Stimulated activated naive B cell treated with anti-CD40 and anti-IgM and Interleukin-4, amounts not matched to agents 10 μg/mL and 1 μg/mL and 100 μg/mL, for 72 hours (primary cell): ENCODE data around the gene MYL6B.

Experiments
- ATAC-seq, 2 donors: fragments of 150-1000 bp; cut with Tn5 transposase; replicated peaks; 2 replicates each; pipeline ENCODE4 v1.10.0; 2021; ENCODE audit warnings: moderate library complexity in 1 of 2
- DNase-seq: peaks from one replicate; pipeline ENCODE4 v3.0.0; 2021
- H3K27ac Mint-ChIP-seq: one replicate; pipeline ENCODE4 v1.8.0; 2022; ENCODE audit warnings: mild to moderate bottlenecking, mixed read lengths
- H3K27me3 Mint-ChIP-seq, 2 donors: one replicate each; pipeline ENCODE4 v1.8.0; 2022; ENCODE audit warnings: mixed read lengths in 2 of 2
- H3K36me3 Mint-ChIP-seq, 2 donors: one replicate each; pipeline ENCODE4 v1.8.0; 2022; ENCODE audit warnings: mixed read lengths in 2 of 2, mild to moderate bottlenecking in 1 of 2
- H3K4me1 Mint-ChIP-seq, 2 donors: one replicate each; pipeline ENCODE4 v1.8.0; 2022; ENCODE audit warnings: mixed read lengths in 2 of 2, mild to moderate bottlenecking in 1 of 2
- H3K4me3 Mint-ChIP-seq, 2 donors: one replicate each; pipeline ENCODE4 v1.8.0; 2022; ENCODE audit warnings: mild to moderate bottlenecking in 2 of 2, mixed read lengths in 2 of 2, moderate library complexity in 1 of 2
- H3K9me3 Mint-ChIP-seq, 2 donors: one replicate each; pipeline ENCODE4 v1.8.0; 2022; ENCODE audit warnings: mixed read lengths in 2 of 2, mild to moderate bottlenecking in 1 of 2

MYL6B gene

DNA sequence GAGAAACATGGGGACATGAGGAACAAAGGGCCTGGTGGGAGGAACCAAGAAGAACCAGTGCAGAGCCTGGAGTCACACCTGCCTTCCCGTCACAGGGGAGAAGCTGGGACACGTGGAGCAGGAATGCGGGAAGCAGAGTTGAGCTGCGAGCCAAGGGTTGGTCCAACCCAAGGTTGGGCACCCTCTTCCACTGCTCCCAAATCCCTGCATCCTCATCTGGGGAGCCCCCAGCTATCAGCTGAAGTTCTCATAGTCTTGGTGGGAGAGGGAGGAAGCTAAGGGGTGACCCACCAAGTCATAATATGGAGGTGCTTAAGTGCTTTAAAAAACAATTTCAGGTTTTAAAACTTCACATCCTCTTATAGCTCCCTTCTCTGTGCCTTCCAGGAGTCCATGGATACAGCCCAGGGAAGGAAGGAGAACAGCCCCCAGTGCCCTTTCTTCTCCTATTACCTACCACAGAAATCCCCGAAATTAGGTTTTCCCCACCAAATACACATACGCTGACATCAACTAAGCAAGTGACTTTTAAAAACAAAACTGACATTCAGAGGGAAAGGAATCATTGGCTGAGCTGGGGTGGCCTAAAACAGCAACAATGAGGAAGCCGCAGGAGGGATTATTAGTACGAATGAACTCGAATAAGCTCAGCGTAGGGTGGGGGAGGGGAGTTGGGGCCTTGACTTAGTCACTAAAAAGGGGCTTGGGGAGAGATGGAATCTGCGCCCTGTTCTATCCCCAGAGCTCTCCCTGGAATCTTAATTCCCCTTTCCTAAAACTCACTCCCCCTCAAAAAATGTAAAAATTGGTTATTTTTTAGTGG lies 10.3 kb downstream of the MYL6B start:
- no peak for ATAC-seq
- H3K27ac Mint-ChIP-seq = peak overlapping the region; percentile 80
- H3K36me3 Mint-ChIP-seq = peaks cover 54 to 76% of the 10 kb centered on the region in 2 donors
- H3K4me3 Mint-ChIP-seq = peak overlapping the region in 1 of 2 donors; percentile 13
- H3K4me1 Mint-ChIP-seq = peaks cover 30 to 55% of the 10 kb centered on the region in 2 donors
- no peak for DNase-seq
- H3K27me3 Mint-ChIP-seq = no peaks in the 10 kb centered on the region
- no peaks in the 10 kb centered on the region for H3K9me3 Mint-ChIP-seq

DNA sequence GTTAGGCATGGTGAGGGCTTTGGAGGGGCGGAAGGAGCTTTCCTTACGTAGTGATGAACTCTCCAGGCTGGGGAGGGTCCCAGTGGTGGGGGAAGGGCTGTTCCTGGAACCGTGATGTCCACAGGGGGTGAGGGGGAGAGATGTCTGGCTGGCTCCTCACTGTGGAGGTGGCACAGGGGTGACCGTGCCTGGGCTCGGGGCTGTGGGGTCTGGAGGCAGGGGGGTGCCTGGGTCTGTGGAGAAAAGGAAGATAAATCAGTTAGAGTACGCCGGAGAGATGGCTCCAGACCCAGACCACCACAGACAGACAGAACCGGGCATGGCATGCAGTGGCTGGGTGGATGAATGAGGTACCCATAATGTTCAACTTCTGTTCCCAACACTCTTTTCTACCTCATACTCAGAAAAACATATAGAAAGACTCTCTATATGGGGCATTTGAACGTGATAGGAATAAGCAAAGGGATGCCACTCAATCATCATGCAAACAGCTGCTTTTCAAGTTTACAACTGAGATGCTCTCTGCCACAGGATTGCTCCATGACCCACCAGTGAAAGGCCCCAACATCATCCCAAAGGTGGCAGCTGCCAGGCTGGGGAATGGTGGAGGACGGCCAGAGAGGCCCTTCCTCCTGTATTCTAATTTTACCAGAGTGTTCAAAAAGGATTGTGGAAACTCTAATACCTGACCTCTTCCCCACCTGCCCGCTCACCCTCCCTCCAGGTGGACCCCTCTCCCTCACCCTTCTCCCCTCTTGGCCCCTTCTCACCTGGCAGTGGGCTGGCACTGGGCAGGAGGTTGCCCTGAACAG lies 11.4 kb downstream of the MYL6B start:
- ATAC-seq = no peak
- peak overlapping the region; percentile 48 to 55 for H3K4me3 Mint-ChIP-seq

DNA sequence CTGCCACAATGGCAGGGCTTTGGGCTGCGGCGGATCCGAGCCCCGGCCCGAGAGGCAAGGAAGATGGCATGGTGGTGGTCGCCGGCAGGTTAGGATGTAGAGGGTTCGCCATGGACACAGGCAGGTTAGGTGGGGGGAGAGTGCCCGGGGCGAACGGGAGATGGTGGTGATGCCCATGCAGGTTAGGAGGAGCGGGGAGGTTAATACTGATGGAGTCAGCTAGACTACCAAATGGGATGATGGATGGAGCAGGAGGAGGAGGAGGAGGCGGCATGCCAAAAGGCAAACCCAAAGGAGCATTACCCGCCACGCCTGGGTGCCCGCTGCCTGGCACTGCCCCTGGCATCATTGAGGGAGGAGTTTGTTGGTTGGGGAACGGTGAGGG lies 11.9 kb downstream of the MYL6B start:
- no peaks in the 10 kb centered on the region for H3K9me3 Mint-ChIP-seq
- no peaks in the 10 kb centered on the region for H3K27me3 Mint-ChIP-seq
- H3K27ac Mint-ChIP-seq = peak overlapping the region; percentile 87
- H3K4me1 Mint-ChIP-seq = peaks cover 27 to 45% of the 10 kb centered on the region in 2 donors
- peaks cover 50 to 72% of the 10 kb centered on the region in 2 donors for H3K36me3 Mint-ChIP-seq
- DNase-seq (no peak), ATAC-seq (no peak)
- peak overlapping the region; percentile 17 to 36 for H3K4me3 Mint-ChIP-seq

More for the DNA sequence above, 11.4 kb downstream of the MYL6B start:
- no peaks in the 10 kb centered on the region for H3K9me3 Mint-ChIP-seq
- peaks cover 53 to 74% of the 10 kb centered on the region in 2 donors for H3K36me3 Mint-ChIP-seq
- peaks cover 30 to 51% of the 10 kb centered on the region in 2 donors for H3K4me1 Mint-ChIP-seq
- peak overlapping the region; percentile 92 for H3K27ac Mint-ChIP-seq
- H3K27me3 Mint-ChIP-seq = no peaks in the 10 kb centered on the region
- no peak for DNase-seq

DNA sequence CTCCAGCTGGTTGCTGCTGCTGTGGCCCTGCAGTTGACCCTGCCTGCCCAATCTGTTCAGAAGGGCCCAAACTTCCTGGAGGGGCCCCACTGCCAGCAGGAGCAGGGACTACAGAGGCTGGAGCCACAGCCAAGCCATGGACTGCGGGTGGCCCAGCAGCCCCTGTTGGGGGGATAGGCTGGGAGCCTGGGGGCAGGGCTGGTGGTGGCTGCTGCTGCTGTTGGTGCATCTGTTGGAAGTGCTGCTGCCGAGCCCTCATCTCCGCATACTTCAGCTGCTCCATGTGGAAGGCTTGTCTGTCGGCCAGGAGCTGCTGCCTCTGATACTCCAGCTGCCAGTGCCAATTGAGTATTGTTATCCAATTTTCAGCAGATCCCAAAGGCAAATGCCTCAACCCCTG lies 13.0 kb downstream of the MYL6B start:
- no peaks in the 10 kb centered on the region for H3K27me3 Mint-ChIP-seq
- H3K4me1 Mint-ChIP-seq = peaks cover 20 to 35% of the 10 kb centered on the region in 2 donors
- peaks cover 49 to 72% of the 10 kb centered on the region in 2 donors for H3K36me3 Mint-ChIP-seq
- DNase-seq = no peak
- peak overlapping the region; percentile 88 for H3K27ac Mint-ChIP-seq
- no peak overlapping the region for H3K4me3 Mint-ChIP-seq
- no peaks in the 10 kb centered on the region for H3K9me3 Mint-ChIP-seq
- peak in 1 of 2 donors; percentile 13 for ATAC-seq

DNA sequence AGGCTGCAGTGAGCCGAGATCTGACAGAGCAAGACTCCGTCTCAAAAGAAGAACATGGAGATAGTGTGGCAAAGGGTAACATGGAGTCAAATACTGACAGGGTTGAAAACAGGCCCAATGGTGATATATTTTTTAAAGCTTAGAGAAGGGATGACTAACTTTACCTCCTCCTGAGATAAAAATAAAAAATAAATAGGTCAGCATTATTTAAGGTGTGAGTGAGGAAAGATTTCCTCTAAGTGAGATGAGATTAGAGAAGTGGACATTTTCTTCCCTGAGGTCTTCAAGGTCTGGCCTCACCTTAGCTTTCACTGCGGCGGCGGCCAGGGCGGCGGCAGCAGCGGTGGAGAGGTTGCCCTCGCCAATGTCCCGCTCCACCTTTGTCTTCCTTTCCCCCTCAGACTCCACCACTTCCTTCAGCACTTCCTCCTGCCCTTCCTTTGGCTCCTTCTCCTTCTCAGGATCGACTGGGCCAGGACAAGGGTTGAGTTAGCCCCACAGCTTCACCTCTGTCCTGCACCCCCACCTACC lies 16.9 kb downstream of the MYL6B start:
- no peak for ATAC-seq
- no peaks in the 10 kb centered on the region for H3K9me3 Mint-ChIP-seq
- H3K27ac Mint-ChIP-seq = no peak overlapping the region
- DNase-seq = no peak
- H3K4me3 Mint-ChIP-seq = no peak overlapping the region
- no peaks in the 10 kb centered on the region for H3K27me3 Mint-ChIP-seq
- H3K4me1 Mint-ChIP-seq = peaks cover 0 to 2% of the 10 kb centered on the region in 2 donors
- peaks cover 39 to 65% of the 10 kb centered on the region in 2 donors for H3K36me3 Mint-ChIP-seq

DNA sequence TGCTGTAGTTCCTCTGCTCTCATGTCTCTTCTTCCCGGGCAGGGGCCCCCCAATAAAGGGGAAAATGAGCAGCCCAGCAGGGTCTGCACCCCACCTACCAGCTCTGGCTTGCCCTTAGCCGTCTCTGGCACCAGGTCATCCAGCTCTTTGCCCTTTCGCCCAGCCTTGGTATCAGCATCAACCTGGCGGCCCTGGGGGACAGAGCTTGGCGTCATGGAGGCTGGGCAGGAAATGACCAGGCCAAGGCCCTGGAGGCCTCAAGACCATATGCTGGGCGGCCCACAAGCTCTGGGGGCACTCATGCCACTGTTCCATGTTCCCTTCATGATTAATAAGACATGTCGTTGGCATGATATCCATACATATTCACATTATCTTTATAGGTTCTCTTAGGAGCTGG lies 20.5 kb downstream of the MYL6B start:
- peaks cover 39 to 62% of the 10 kb centered on the region in 2 donors for H3K36me3 Mint-ChIP-seq
- no peak overlapping the region for H3K27ac Mint-ChIP-seq
- no peaks in the 10 kb centered on the region for H3K9me3 Mint-ChIP-seq
- no peak for ATAC-seq
- H3K4me3 Mint-ChIP-seq = no peak overlapping the region
- H3K27me3 Mint-ChIP-seq = no peaks in the 10 kb centered on the region
- DNase-seq = no peak
- no peaks in the 10 kb centered on the region for H3K4me1 Mint-ChIP-seq

DNA sequence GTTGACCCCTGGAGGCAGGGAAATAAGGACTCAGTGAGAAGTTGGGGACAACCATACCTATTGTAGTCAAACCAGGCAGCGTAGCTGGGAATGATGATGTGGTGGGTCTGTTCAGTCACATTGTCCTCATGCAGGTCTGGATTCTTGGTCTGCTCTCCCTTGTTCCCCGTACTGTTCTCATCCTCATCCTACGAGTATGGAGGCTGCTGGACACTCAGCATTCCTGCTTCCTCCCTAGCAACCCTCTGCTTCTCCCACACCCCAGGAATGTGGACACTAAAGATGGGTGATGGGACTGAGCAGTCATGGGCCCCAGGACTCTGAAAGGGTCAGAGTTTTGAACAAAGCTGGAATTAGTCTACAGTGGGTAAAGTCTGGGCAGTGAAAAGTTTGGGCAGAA lies 26.0 kb downstream of the MYL6B start:
- Mint-ChIP-seq H3K27ac (no peak overlapping the region), H3K9me3 (no peaks in the 10 kb centered on the region), H3K27me3 (no peaks in the 10 kb centered on the region), H3K4me1 (no peaks in the 10 kb centered on the region), H3K4me3 (no peak overlapping the region), H3K36me3 (peaks cover 51 to 52% of the 10 kb centered on the region in 2 donors)
- ATAC-seq (no peak), DNase-seq (no peak)

DNA sequence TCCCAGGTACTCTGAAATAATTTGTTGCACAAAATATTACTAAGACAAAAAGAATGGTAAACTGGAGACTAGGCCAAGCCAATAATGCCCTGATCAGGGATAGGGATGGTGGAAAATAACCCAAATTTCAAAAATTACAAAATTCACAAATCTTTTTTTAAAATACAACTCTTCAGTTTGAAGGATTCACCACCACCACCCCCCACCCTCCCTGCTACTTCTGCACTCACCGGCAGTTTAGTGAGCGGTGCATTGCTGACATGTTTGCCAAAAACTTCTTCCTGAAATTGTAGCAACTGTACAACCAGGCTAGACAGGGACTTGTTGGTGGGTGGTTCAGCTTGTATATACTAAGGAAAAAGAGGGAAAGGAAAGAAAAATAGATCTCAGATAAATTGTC lies 34.6 kb downstream of the MYL6B start:
- no peaks in the 10 kb centered on the region for H3K9me3 Mint-ChIP-seq
- H3K27ac Mint-ChIP-seq = no peak overlapping the region
- H3K36me3 Mint-ChIP-seq = peaks cover 22 to 29% of the 10 kb centered on the region in 2 donors
- ATAC-seq (no peak), DNase-seq (no peak)
- H3K27me3 Mint-ChIP-seq = peaks cover 0 to 4% of the 10 kb centered on the region in 2 donors
- no peak overlapping the region for H3K4me3 Mint-ChIP-seq
- peaks cover 22 to 44% of the 10 kb centered on the region in 2 donors for H3K4me1 Mint-ChIP-seq

DNA sequence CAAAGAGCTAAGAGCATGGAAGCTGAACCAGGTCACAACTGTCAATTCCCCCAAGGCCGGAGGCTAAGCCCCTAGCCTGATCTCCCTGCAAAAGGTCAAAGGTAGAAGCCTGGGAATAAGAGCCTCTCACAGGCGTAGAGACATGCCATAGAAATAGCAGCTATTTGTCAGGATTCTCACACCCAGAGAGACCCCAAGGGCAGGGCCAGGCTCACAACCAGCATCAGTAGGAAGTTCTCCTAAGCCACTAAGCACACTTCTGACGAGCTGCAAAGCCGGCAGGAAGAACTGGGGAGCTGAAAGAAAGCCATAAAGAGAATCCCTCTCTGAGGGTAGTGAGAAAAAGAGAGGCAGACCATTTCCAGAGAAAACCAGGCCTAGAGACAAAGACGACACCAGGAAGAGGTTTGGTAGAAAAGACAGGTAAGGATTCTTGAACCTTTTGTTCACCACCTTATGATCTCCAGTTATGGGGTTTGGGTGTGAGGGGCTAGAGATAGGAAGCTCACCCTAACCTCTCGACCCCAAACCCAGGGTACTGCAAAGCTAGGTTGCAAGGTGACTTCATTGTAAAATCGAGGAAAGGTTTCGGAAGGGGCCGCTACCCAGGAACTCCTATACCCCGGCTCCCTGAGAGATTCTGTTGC lies 35.9 kb downstream of the MYL6B start:
- Mint-ChIP-seq H3K4me1 (peaks cover 26 to 50% of the 10 kb centered on the region in 2 donors), H3K36me3 (peaks cover 20 to 22% of the 10 kb centered on the region in 2 donors), H3K9me3 (no peaks in the 10 kb centered on the region), H3K27me3 (peaks cover 0 to 4% of the 10 kb centered on the region in 2 donors), H3K27ac (peak overlapping the region; percentile 63), H3K4me3 (peak overlapping the region; percentile 83 to 84)
- ATAC-seq (no peak), DNase-seq (no peak)

DNA sequence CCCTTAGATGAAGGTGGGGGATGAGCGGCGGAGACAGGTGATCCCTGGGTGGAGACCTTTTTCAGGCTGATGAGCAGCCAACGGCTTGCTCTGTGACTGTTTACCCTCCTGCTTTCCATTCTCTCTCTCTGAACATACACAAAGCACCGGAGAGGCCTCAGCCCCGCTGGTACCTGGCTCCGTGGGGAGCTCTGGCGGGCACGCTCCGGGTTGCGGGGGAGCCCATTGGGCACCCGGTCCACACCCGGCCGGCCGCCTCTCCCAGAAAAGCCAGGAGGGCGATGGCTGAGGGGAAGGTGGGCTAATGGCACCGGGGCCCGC lies 36.4 kb downstream of the MYL6B start:
- Mint-ChIP-seq H3K36me3 (peaks cover 19 to 21% of the 10 kb centered on the region in 2 donors), H3K4me1 (peaks cover 29 to 53% of the 10 kb centered on the region in 2 donors), H3K27ac (peak overlapping the region; percentile 63), H3K9me3 (no peaks in the 10 kb centered on the region), H3K27me3 (peaks cover 0 to 4% of the 10 kb centered on the region in 2 donors), H3K4me3 (peak overlapping the region; percentile 83 to 84)
- ATAC-seq = peak; percentile 1 to 5
- DNase-seq = no peak

DNA sequence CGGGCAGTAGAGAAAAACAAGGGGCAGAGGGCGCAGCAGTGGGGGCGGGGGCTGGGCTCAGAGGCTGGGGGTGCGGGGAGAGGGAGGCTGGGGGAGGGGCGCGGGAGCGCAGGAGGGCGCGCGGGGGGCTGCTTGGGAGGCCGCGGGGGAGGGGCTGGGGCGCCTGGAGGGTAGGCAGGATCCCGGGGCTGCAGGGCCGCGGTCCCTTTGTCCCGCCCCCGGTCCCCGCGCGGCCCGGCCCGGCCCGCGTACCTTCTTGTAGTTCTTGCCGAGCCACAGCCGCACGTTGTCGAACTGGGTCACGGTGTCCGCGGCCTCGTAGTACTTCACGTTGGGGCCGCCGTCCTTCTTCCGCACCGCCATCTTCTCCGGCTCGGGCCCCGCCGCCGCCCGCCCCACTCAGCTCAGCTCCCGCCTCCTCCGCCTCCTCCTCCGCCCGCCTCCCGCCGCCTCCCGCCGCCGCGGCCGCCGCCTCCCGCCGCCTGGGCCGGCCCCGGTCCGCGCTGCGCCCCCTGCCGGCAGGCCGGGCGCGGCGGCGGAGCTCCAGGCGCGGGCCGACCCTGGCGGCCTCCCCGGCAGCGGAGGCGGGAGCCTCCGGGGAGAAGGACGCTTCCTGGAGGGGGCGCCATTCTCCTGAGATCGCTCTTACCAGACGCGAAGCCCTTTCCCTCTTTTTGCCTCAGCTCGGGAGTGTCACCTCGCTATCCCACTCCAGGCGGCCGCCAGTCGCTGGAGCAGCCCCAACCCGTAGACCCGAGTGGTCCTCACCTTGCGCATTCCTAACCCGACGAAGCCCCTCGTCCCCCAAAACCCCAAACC lies 36.9 kb downstream of the MYL6B start, which contains the start of gene SMARCC2:
Gene SMARCC2 (minus strand): TSS at position 385 of the 819 bp plus-strand sequence. CDS start 22 bp downstream, at position 363.
- peaks cover 29 to 53% of the 10 kb centered on the region in 2 donors for H3K4me1 Mint-ChIP-seq
- H3K27ac Mint-ChIP-seq = peak within 1 kb of the TSS; percentile 100
- DNase-seq (peak; percentile 76), ATAC-seq (peak; percentile 84 to 90)
- peaks cover 17 to 19% of the 10 kb centered on the region in 2 donors for H3K36me3 Mint-ChIP-seq
- H3K4me3 Mint-ChIP-seq = peak within 1 kb of the TSS; percentile 84 to 92
- H3K27me3 Mint-ChIP-seq = peaks cover 0 to 4% of the 10 kb centered on the region in 2 donors
- no peaks in the 10 kb centered on the region for H3K9me3 Mint-ChIP-seq

DNA sequence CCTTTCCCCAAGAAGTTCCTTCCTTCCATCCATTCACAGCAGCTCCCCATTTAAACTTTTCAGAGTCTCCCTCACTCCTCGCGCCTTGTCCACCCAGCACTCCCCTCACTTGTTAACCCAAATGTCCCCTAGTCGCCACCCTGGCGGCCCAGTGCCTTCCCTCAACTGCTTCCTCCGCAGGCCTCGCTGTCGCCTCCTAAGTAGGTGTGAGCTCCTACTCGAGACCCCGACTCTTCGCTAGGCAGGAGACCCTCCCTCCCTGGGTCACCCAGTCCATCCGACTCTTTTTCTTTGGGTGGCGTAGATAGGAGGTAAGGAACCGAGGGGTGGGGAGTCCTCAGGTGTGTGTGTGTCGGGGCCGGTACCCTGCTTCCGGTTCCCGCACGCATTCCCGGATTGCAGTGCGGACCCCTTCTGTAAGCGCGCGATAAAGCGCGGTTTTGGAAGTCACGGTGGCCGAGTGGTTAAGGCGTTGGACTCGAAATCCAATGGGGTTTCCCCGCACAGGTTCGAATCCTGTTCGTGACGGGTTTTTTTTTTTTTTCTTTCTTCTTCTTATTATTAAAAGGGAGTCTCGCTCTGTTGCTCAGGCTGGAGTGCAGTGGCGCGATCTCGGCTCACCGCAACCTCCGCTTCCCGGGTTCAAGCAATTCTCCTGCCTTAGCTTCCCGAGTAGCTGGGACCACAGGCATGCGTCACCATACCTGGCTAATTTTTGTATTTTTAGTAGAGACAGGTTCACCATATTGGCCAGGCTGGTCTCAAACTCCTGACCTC lies 37.7 kb downstream of the MYL6B start:
- H3K4me1 Mint-ChIP-seq = peaks cover 29 to 53% of the 10 kb centered on the region in 2 donors

More for the DNA sequence above, 37.7 kb downstream of the MYL6B start:
- peak; percentile 88 for DNase-seq
- Mint-ChIP-seq H3K27ac (peak overlapping the region; percentile 100), H3K27me3 (peaks cover 0 to 4% of the 10 kb centered on the region in 2 donors), H3K36me3 (peaks cover 9 to 14% of the 10 kb centered on the region in 2 donors), H3K9me3 (no peaks in the 10 kb centered on the region), H3K4me3 (peak overlapping the region; percentile 84 to 92)
- peak; percentile 59 to 68 for ATAC-seq
